ENCODE data around the gene C6orf89.
"Not testable (repeated sequence)": the region's sequence is repeated elsewhere in the genome, so short reads cannot be mapped to it uniquely, and the experiment has no call there.

C6orf89 gene

GRCh38 chr6:36947570-36948351 lies 62.0 kb downstream of the C6orf89 start:
- DNase-seq (ENCODE audit: low read depth in 3 of 3) = no peak

- not testable (repeated sequence) for DNase-seq (ENCODE audit: low read depth in 3 of 3)
These were observed 63.3 kb downstream of the C6orf89 start for GRCh38 chr6:36949076-36949475.

GRCh38 chr6:36949636-36950035 lies 63.9 kb downstream of the C6orf89 start:
- DNase-seq (ENCODE audit: low read depth in 3 of 3) = no peak

- DNase-seq (ENCODE audit: low read depth in 3 of 3) = no peak
These were observed 68.1 kb downstream of the C6orf89 start for GRCh38 chr6:36953931-36954261.

GRCh38 chr6:36954262-36954931 lies 68.6 kb downstream of the C6orf89 start, which contains the start of gene PI16:
PI16 (plus strand) TSS chr6:36954738; CDS start chr6:36954761, 23 bp downstream.
- no peak for DNase-seq (ENCODE audit: low read depth in 3 of 3)

GRCh38 chr6:36955136-36955535 lies 69.4 kb downstream of the C6orf89 start:
- DNase-seq (ENCODE audit: low read depth in 3 of 3) = no peak

- DNase-seq (ENCODE audit: low read depth in 3 of 3) = no peak
These were observed 70.1 kb downstream of the C6orf89 start for GRCh38 chr6:36955671-36956445.

- no peak for DNase-seq (ENCODE audit: low read depth in 3 of 3)
These were observed 70.7 kb downstream of the C6orf89 start for GRCh38 chr6:36956446-36956820.

GRCh38 chr6:36957773-36958271 lies 72.1 kb downstream of the C6orf89 start:
- no peak for DNase-seq (ENCODE audit: low read depth in 3 of 3)

GRCh38 chr6:36958775-36959554 lies 73.2 kb downstream of the C6orf89 start:
- DNase-seq (ENCODE audit: low read depth in 3 of 3) = no peak

- no peak for DNase-seq (ENCODE audit: low read depth in 3 of 3)
These were observed 74.0 kb downstream of the C6orf89 start for GRCh38 chr6:36959555-36960250.

- no peak for DNase-seq (ENCODE audit: low read depth in 3 of 3)
These were observed 76.0 kb downstream of the C6orf89 start for GRCh38 chr6:36961441-36962435.

GRCh38 chr6:36962874-36963273 lies 77.1 kb downstream of the C6orf89 start:
- peak; percentile 47 to 75 (median 56) for DNase-seq (ENCODE audit: low read depth in 3 of 3)

GRCh38 chr6:36963451-36964290 lies 77.9 kb downstream of the C6orf89 start:
- DNase-seq (ENCODE audit: low read depth in 3 of 3) = no peak

- no peak for DNase-seq (ENCODE audit: low read depth in 3 of 3)
These were observed 78.6 kb downstream of the C6orf89 start for GRCh38 chr6:36964349-36964748.

GRCh38 chr6:36964908-36965307 lies 79.2 kb downstream of the C6orf89 start:
- DNase-seq (ENCODE audit: low read depth in 3 of 3) = no peak

- DNase-seq (ENCODE audit: low read depth in 3 of 3) = no peak
These were observed 81.5 kb downstream of the C6orf89 start for GRCh38 chr6:36967301-36967700.

- no peak for DNase-seq (ENCODE audit: low read depth in 3 of 3)
These were observed 82.0 kb downstream of the C6orf89 start for GRCh38 chr6:36967757-36968156.

Data from stimulated activated CD4-positive, alpha-beta T cell treated with anti-CD3 and anti-CD28 coated beads, TNF-alpha, amount 100 ng/mL, for 24 hours (primary cell).